Left kidney (tissue), 2 donors: Measurements from ENCODE around the gene RELCH. TPM values are rescaled to one million over a fixed set of nuclear protein-coding genes. Genes with fewer than 3 reads are reported as not detected.

Experiments
- DNase-seq: peaks from one replicate; pipeline ENCODE4 v3.0.0-alpha.2; 2013
- polyA plus RNA-seq: library from polyadenylated mRNA; unstranded; fragments of 120-200 nt; gene quantifications from one replicate; pipeline ENCODE4 v1.2.1, GENCODE V29; 2013; ENCODE audit not compliant: insufficient read length

RELCH gene
- polyA plus RNA-seq, 1 donor, result 41.1 TPM

DNA sequence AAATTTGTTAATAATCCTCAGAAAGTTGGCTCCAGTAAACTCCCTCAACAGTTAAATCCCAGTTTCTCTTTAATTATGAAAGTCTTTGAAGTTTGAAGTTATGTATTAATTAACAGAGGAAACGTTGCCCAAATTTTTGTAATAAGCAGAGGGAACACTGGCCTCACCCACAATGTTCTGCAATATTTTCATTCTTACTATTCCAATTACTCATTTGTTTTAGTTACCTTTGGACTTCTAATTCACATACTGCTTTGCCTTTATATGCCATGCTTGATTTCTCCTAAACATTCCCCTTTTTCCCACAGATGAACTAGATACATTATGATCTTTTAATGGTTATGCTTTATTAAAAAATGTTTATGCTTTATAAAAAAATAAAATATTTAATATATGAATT lies 61.3 kb downstream of the RELCH start:
- no peak for DNase-seq

DNA sequence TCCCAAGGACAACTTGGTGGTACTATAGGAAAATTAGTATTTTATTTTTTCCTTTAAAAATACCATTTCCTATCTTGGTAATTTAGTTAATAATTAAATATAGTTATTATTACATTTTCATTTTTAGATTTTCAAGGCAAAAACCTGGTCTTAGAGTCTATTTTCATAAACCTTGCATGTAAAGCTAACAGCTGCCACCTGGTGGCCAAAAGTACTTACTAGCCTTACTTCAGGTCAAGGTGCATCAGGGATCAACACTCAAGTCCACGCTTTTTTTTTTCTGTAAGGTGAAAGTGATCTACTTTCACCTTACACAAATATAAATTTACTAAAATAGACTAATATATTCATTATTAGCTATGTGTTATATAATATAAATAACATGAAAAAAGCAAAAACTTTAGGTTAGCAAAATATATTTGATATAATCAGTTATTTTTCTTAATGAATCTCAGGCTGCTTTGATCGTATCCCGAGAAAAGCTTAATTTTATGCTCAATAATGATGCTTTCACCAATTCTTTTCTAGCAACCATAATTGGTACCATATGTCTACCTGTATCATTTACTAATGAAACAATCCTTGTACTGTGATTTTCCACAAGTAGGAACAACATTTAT lies 62.5 kb downstream of the RELCH start:
- peak; percentile 64 for DNase-seq

DNA sequence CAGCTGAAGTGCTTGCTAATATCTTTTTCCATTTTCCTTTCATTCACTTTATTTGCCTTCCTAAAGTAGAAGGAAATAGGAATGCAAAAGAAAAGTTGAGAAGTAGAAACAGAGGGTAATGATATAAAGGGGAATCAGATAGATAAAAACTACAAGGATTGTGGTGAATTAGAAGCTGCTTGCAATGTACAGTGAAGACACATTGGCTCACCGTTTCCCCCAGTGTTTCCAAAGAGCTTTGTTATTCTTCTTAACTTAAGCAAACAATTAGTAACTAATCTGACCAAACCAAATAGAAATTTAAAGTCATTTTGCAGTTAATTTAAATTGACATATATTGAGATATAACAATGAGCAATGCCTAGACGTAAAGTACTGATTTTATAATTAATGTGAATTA lies 63.4 kb downstream of the RELCH start:
- no peak for DNase-seq

DNA sequence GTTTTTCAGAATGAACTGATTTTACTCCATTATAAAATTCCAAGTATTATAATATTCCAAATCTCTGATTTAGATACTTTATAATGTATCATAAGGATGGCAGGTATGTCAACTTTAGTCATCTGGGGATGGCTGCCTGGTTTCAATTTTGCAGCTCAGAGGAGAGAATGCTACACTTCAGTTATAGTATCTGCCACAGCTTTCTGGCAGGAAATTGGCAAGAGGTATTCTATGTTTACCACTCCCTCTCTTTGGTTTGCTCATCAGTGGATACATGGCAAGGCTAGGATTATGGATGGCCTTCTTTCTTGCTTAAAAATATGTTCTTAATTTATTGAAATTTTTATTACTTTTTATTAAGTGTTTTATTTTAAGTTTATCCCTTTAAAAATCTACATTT lies 71.0 kb downstream of the RELCH start:
- no peak for DNase-seq

DNA sequence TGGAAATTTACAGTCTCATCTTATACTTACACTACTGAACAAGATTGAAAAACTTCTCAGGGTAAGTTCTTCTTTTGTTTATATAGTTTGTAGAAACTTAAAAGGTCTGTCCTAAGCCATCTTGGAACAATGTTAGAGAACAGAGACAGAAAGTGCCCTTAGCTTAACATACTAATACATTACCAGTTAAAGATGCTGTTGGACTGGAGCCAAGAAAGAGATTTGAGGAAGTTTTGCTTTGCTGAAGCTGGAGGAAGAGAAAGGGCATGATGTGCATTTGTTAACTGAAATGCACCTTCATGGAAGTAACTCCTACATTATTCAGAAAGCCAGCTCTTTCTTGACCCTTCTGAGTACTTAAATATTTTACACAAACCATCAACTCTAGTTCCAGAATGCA lies 71.6 kb downstream of the RELCH start:
- DNase-seq, result peak; percentile 10

DNA sequence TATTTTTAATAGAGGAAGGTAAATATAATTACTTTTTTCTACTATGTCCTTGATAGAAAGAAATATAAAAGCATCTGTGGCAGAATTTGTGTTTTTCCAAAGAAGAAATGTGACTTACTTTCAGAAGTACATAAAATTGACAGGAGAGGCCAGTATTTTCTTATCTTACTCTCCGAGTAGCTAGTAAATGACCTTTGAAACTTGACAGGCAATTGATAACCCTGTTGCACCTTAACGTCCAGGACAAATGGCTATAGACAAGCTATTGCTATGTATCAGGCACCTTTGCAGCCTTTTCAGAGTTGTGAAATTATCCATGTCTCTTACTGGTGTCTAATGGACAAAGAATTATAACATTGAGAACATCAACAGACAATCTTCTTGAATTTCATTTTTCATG lies 75.0 kb downstream of the RELCH start:
- no peak for DNase-seq

DNA sequence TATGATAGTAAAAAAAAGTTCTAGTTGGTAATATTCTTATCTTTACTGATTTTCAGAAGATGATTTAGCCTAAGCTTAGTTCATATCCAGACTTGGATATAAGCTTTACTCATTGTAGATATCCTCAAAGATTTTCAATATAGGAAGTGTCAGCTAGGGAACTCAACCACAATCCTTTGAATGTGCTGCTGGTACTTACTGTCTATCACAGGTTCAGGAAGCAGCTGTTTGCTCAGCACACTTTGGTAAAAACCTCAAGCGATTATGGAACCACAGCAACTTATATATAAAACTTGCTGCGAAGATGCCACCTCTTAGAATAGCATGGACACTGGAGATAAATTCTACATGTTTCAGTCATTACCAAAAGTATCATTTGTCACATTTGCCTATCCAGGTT lies 77.9 kb downstream of the RELCH start:
- DNase-seq, result no peak

DNA sequence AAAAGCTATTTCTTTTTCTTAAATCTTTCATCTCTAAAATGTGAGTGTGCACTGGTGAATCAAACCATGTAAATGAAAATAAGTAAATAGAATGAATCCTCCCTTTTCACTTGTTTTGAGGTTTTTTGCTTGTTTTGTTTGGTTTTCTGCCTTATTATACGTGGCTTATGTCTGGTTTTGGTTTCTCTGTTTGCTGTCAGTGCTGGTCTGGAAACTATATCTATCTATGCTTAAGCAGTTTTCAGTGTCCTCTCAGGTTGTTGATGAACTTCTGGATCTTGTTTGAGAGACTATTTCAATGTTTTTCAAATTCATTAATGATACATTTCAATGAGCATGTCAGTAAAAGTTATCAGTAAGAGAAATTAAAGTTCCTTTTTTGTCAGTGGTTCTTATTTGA lies 90.0 kb downstream of the RELCH start:
- DNase-seq, result no peak

DNA sequence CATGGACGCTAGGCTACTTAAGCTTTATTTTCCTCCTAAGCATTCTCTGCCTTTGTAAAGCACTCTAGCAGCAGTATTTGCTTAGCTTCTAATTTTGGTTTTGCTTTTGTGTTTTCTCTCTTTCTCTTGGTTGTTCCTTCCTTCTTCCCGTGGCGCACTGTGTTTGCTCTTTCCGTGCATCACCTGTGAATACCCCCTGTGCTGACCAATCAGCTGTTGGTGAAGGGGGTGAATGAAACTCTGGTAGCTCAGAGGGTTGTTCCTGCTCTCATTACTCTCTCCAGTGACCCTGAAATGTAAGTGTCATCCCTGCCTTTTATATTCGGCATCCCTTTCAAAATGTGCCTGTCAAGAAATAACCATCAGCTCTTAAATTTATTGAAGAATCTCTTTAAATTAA lies 92.5 kb downstream of the RELCH start:
- DNase-seq, result no peak

DNA sequence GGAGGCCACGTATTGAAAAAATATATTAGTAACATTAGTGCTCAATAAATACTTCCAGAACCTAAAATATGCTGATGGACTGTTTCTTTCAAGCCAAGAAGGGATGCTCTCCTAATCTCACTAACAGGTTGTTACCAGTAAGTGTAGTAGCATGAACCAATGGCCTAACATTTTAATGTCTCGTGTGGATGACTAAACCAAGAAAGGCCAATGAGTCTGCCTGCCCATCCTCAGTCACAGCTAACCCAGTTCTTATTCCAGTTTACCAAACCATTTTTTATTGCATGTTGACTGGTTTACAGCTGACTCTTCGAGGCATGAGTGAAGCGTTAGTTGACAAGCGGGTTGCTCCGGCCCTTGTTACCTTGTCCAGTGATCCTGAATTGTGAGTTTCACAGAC lies 93.0 kb downstream of the RELCH start:
- DNase-seq, result no peak

DNA sequence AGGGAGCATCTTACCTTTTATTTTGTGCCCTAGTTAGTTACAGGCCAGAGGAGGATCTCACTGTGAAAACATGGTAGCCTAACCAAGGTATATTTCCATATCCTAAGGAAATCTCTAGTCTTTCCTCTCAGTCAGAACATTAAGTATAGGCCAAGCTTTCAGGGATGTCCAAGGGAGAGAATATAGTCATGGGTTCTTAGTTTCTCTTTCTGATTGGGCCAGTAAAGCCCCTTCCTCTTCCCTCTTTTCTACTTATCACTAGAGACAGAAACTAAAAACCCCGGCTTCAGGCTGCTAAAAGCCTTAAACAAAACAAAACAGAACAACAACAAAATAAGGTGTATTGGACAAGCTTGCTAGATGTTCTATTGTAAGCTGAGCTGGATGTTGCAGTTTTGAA lies 93.7 kb downstream of the RELCH start:
- no peak for DNase-seq

DNA sequence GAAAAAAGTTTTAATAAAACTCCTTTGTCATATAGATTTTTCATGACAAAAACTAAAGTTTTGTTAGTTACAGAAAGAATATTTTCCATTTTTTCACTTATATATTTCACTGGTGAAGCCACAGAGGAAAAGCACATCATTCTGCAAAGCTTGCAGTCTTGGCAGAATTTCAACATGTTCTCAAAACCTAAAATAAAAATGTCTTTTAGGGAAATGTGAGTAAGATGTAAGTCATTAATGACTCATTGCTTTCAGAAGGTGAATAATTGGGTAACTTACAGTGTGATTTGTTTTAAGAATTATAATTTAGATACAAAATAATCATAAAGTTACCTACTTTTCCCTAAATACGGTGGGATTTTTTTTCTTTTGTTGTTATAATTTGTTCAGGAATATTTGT lies 94.6 kb downstream of the RELCH start:
- no peak for DNase-seq

DNA sequence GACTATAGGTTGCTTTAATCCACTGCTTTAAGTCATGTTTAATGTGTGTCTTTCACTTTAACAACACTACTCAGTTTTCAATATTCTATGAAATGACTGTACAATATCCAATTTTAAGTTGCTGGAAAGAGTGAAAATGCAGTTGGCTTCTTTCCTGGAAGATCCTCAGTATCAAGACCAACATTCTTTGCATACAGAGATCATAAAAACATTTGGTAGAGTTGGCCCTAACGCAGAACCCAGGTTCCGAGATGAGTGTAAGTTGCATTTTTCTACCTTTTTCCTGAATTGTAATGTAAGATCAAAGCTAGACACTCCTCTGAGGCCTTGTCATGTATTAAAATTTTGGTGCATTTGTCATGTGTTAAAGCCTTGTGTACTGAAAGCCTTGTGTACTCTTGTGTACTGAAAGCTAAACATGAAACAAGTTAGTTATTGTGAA lies 95.2 kb downstream of the RELCH start:
- DNase-seq, result no peak

DNA sequence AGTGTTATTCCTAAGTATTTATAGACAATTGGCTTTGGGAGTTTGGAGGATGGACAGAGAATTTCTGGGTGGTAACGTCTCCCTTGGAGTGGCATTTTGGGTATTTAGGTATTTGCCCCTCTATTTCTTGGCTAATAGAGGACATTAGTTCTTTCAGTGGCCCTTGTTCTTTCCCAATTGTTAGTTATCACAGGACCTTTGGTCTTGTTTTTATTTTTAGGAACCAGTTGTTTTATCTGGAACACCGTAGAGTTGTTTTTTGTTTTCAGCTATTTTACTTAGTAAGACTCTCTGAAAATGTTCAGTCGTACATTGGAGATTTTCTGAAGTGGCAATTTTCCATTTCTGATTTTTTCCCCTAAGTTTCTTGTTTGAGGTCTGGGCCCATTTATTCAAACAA lies 97.6 kb downstream of the RELCH start:
- DNase-seq, result no peak

DNA sequence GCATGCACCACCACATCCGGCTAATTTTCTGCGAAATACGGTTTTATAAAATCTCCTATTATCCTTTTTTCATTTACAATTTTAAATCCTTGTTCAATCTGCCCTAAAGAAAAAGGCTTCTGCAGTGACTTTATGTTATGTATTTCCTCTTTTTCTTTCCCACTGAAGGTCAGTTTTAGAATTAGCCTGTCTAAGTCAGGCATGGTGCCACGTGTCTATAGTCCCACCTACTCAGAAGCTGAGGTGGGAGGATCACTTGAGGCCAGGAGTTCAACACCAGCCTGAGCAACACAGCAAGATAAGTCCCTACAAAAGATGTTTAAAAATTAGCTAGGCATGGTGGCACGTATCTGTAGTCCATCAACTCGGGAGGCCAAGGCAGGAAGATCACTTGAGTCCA lies 98.2 kb downstream of the RELCH start:
- no peak for DNase-seq

DNA sequence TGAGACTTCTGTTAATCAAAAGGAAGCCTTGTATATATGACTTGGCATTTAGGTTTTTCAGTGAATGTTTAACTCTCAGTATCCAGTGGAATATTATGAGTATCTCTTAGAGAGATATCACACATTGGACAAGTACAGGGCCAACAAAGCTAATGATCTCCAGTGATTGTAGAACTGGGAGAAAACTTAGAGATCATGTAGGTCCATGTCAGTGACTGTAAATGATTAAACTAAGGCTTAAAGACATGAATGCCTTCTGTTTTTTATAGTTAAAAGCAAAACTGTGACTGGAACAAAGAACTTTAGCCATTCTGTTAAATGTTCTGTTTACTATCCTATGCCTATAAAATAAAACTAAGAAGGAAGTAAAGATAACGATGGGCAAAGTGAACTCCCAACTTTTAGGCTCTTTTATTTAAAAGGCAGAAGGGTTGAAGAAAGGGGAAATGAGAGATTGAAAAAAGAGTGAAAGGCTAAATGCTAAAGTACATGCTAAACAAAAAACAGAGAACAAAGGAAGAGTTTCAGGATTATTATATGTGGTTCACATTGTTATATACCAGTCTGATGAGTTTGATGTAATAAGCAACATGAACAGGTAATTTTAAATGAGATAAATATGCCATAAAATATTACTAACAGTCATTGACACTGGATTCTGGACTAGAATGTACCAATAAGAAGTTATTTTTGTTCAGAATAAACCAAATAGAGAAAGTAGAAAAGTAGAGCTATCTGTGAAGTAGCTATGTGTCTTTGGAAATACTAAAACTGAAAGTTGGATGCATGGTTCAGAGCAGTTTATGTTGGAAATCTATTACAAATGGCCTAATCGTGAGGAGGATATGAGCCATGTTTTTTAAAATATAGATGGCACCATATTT lies 101.0 kb downstream of the RELCH start:
- no peak for DNase-seq

DNA sequence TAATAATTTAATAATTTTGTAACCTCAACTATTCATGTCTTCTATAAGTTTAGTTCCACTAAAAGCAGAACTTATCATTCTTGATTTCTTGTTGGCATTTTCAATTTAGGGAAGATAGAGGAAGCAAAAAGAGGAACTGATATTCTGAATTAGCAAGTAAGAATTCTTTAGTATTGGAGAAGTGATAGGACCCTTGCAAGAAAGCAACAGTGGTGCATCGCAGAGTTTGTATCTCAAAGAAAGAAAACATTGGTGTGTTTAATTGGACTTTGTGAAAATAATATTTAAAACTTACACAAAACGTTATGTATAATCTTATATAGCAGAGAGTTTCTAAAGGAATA lies 101.6 kb downstream of the RELCH start:
- no peak for DNase-seq

DNA sequence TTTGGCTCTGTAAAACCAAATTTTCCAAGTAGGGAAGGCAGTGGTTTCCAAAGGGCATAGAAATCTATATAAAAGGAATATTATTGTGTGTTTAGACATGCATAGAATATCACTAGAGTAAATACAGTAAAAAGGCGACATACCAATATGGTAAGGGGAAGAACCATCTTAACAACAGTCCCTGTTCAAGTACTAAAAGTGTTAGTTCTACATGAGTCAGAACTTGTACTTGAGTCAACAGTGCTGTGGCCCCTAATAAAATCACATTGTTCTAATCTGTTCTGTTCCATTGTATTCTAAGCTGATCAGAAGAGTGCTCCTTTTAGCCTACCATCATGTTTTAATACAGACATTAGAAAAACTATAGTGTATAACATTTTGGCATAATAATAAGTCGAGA lies 102.0 kb downstream of the RELCH start:
- no peak for DNase-seq

DNA sequence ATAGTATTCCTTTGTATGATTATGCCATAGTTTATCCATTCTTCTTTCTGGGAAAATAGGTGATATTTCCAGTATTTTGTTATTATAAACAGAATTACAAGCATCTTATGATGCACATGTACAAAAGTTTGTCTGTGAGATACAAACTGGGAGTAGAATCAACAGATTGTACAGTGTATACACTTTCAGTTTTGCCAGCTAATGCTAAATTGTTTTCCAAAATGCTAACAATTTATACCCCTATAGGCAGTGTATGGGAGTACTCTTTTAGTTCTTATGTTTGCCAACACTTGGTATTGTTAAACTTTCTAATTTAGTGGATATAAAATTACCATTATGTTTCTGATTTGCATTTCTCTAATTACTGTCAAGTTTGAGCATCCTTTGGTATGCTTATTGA lies 107.0 kb downstream of the RELCH start:
- no peak for DNase-seq

DNA sequence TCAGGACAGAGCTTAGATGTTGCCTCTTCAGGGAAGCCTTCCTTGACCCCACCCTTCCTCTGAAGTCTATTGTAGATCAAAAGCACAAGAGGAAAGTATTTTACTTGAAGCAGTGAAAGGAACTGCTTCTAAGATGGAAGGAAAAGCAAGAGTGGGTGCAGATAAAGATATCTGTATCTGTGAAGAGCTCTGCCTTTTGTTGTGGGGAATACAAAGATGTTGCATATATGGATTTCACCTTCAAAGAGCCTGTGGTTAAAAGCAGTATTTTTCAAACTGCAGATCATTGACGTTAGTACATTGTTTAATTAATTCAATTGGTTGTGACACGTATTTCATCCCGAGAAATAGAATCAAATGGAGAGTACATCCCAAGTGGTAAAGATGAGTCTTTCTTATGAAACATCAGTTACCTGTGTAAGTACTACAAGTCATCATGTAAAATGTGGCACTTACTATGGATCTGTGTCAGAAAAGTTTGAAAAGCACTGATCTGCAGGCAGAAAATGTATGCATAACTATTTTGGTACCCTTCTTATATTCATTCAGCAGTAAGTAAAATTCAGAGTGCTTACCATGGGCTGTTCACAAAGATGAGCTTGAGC lies 113.4 kb downstream of the RELCH start:
- DNase-seq, result no peak

DNA sequence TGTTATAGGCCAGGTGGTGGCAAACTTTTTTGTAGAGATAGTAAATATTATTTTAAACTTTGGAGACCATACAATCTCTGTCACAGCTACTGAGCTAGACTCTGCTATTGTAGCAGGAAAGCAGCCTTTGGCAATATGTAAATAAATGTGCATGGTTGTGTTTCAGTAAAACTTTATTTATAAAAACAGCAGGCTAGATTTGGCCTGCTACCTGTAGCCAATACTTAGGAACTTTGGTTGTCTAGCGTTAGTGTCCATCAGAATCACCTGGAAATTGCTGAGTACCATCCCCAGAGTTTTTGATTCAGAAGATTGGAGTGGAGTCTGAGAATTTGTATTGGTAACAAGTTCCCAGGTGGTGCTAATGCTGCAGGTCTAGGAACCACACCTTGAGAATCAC lies 114.3 kb downstream of the RELCH start:
- DNase-seq, result no peak

DNA sequence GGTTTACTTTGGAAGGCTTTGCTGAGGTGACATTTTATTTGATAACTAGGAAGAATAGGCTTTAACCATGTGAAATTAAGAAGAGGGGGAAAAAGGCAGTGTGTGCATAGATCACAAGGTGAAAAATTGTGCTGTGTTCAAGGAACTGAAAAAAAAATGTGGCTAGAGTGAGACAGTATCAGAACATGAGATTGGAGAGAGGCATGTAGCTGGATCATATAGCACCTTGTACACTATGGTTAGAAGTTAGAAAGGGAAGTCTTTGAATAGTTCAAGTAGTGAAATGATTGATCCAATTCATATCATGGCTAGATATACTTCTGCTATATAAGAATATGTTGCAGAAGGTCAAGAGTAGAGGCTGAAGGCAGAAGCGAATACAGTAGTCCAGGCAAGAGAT lies 125.8 kb downstream of the RELCH start:
- no peak for DNase-seq
